Lung (tissue), 12 donors: ENCODE measurements around the gene HSD11B1L. TPM values are rescaled to one million over a fixed set of nuclear protein-coding genes. Genes with fewer than 3 reads are reported as not detected.
A peak's percentile ranks its signal among the peaks of the same experiment; 100 is the strongest.

Source experiments
- ATAC-seq: fragments of 200-7000 bp; cut with Tn5 transposase; one replicate; pipeline ENCODE4 v1.9.1; 2020; ENCODE audit warnings: moderate number of reproducible peaks; ENCODE audit not compliant: insufficient read depth, low FRiP score
- DNase-seq, 3 donors: peaks; one replicate each; pipeline ENCODE4 v3.0.0-alpha.2; 2013 to 2017
- H3K27ac ChIP-seq, 2 donors: one replicate each; pipeline ENCODE4 v1.5.1; 2013; ENCODE audit warnings: mild to moderate bottlenecking in 2 of 2, moderate library complexity in 2 of 2, control low read depth in 1 of 2, inconsistent platforms in 1 of 2, low read depth in 1 of 2, low read length in 1 of 2
- H3K27me3 ChIP-seq, 3 donors: one replicate each; pipeline ENCODE4 v1.5.1; 2013; ENCODE audit warnings: low read length in 2 of 3; ENCODE audit not compliant: control insufficient read depth in 3 of 3, insufficient read depth in 3 of 3
- H3K36me3 ChIP-seq, 4 donors: one replicate each; pipeline ENCODE4 v1.5.1; 2013; ENCODE audit warnings: low read length in 4 of 4, mild to moderate bottlenecking in 1 of 4, moderate library complexity in 1 of 4; ENCODE audit not compliant: control insufficient read depth in 4 of 4, insufficient read depth in 4 of 4
- H3K4me1 ChIP-seq, 5 donors: one replicate each; pipeline ENCODE4 v1.5.1; 2013; ENCODE audit warnings: low read length in 5 of 5, mild to moderate bottlenecking in 2 of 5, moderate library complexity in 1 of 5; ENCODE audit not compliant: control insufficient read depth in 5 of 5, insufficient read depth in 5 of 5
- H3K4me3 ChIP-seq: one replicate; pipeline ENCODE4 v1.5.1; 2013; ENCODE audit warnings: mild to moderate bottlenecking, control low read depth, moderate library complexity
- H3K9ac ChIP-seq, 2 donors: one replicate each; pipeline ENCODE4 v1.5.1; 2013; ENCODE audit warnings: low read length in 2 of 2, control low read depth in 1 of 2; ENCODE audit not compliant: insufficient read depth in 1 of 2
- H3K9me3 ChIP-seq, 4 donors: one replicate each; pipeline ENCODE4 v1.5.1; 2013; ENCODE audit warnings: low read length in 3 of 4, mild to moderate bottlenecking in 1 of 4, moderate library complexity in 1 of 4; ENCODE audit not compliant: control insufficient read depth in 4 of 4, insufficient read depth in 3 of 4
- CTCF ChIP-seq: IDR thresholded peaks from 2 replicates; pipeline ENCODE4 v1.5.1; 2012; ENCODE audit warnings: mild to moderate bottlenecking; ENCODE audit errors: control extremely low read depth, extremely low read depth
- WGBS, 2 donors: extraction: QIAGEN DNeasy Blood & Tissue Kit; methylation state at CpG; one replicate each; pipeline ENCODE4 v1.1.7; 2013; 5-methylcytosine and 5-hydroxymethylcytosine counted together
- polyA plus RNA-seq, 2 donors: library from polyadenylated mRNA; stranded (reverse); fragments of 200-250 nt; gene quantifications; one replicate each; pipeline ENCODE4 v1.2.1, GENCODE V29; 2013
- total RNA-seq, 2 donors: library from RNA; depleted of rRNA in 1 of 2; stranded (reverse); fragments of >200 nt in 1 of 2; gene quantifications; one replicate each; pipeline ENCODE4 v1.2.1, GENCODE V29; 2014 to 2021
- donor health status: control.
- donor health status: control.
- donor health status: Bipolar disorder and iron deficiency.
- donor health status: healthy.
- donor health status: DM: yes; HTN: yes; CAD: no.

HSD11B1L gene
- total and polyA plus RNA-seq, 4 donors, result 7.5 to 12.2 (median 9.2) TPM

GRCh38 chr19:5632657-5633056 lies 48.2 kb upstream of the HSD11B1L start:
- peak overlapping the region in 1 of 2 donors; percentile 22 for H3K27ac ChIP-seq
- peaks cover 6 to 21% (median 19%) of the 10 kb centered on the region in 5 donors for H3K4me1 ChIP-seq
- TF ChIP-seq CTCF, result no peak
- DNase-seq (no peak), ATAC-seq (no peak)
- no peak overlapping the region for H3K9ac ChIP-seq
- WGBS, 2 donors, result 66 to 83% methylated on average over 5 of the region's 5 CpGs
- no peaks in the 10 kb centered on the region for H3K9me3 ChIP-seq
- peaks cover 0 to 2% (median 0%) of the 10 kb centered on the region in 3 donors for H3K27me3 ChIP-seq
- H3K4me3 ChIP-seq, result no peak overlapping the region
- peaks cover 2 to 24% (median 15%) of the 10 kb centered on the region in 4 donors for H3K36me3 ChIP-seq

- Histone ChIP-seq H3K36me3 (peaks cover 0 to 7% (median 3%) of the 10 kb centered on the region in 4 donors), H3K27me3 (peaks cover 0 to 2% (median 0%) of the 10 kb centered on the region in 3 donors), H3K9me3 (no peaks in the 10 kb centered on the region), H3K9ac (no peak overlapping the region), H3K4me1 (peaks cover 8 to 20% (median 19%) of the 10 kb centered on the region in 5 donors), H3K27ac (no peak overlapping the region), H3K4me3 (no peak overlapping the region)
- no peak for DNase-seq
- no peak for ATAC-seq
- no peak for TF ChIP-seq CTCF
- WGBS, 2 donors, result 79 to 84% methylated on average over 6 of the region's 6 CpGs
These were observed 45.4 kb upstream of the HSD11B1L start for GRCh38 chr19:5635427-5635826.

GRCh38 chr19:5637971-5638370 lies 42.9 kb upstream of the HSD11B1L start:
- ATAC-seq, result no peak
- Histone ChIP-seq H3K27me3 (no peaks in the 10 kb centered on the region), H3K27ac (no peak overlapping the region), H3K36me3 (peaks cover 10 to 23% (median 14%) of the 10 kb centered on the region in 4 donors), H3K9me3 (no peaks in the 10 kb centered on the region), H3K4me3 (no peak overlapping the region), H3K9ac (no peak overlapping the region), H3K4me1 (peaks cover 0 to 9% (median 6%) of the 10 kb centered on the region in 5 donors)
- WGBS, 2 donors, result 55 to 75% methylated on average over 1 of the region's 1 CpG
- TF ChIP-seq CTCF, result no peak
- no peak for DNase-seq

GRCh38 chr19:5641171-5641570 lies 39.7 kb upstream of the HSD11B1L start:
- DNase-seq, result no peak
- H3K36me3 ChIP-seq, result peaks cover 19 to 40% (median 30%) of the 10 kb centered on the region in 4 donors

More at GRCh38 chr19:5641171-5641570, 39.7 kb upstream of the HSD11B1L start:
- Histone ChIP-seq H3K4me3 (no peak overlapping the region), H3K27ac (no peak overlapping the region), H3K27me3 (no peaks in the 10 kb centered on the region), H3K9me3 (no peaks in the 10 kb centered on the region), H3K9ac (no peak overlapping the region), H3K4me1 (peaks cover 0 to 4% (median 1%) of the 10 kb centered on the region in 5 donors)
- WGBS, 2 donors, result 86 to 91% methylated on average over 4 of the region's 4 CpGs
- no peak for ATAC-seq
- no peak for TF ChIP-seq CTCF
